Measurements from ENCODE around the gene JAK3. TPM values are rescaled to one million over a fixed set of nuclear protein-coding genes. Genes with fewer than 3 reads are reported as not detected.
"Not testable (repeated sequence)": the region's sequence is repeated elsewhere in the genome, so short reads cannot be mapped to it uniquely, and the experiment has no call there.

The JAK3 gene
- total RNA-seq, 1 experiment from 2014 or later: 4.4 TPM

- TF ChIP-seq FOXK1 (CRISPR knock-in tag; IDR thresholded peaks at IDR 0.05) (no peak), ZSCAN18 (CRISPR knock-in tag; IDR thresholded peaks at IDR 0.05) (no peak), SP1 (CRISPR knock-in tag; conservative IDR thresholded peaks at IDR 0.05) (no peak), GRHL2 (CRISPR knock-in tag; IDR thresholded peaks at IDR 0.05; ENCODE audit: insufficient replicate concordance, severe bottlenecking) (no peak), SMAD3 (CRISPR knock-in tag; IDR thresholded peaks at IDR 0.05; ENCODE audit: borderline replicate concordance) (no peak), CREM (CRISPR knock-in tag; IDR thresholded peaks at IDR 0.05) (no peak), ZMAT4 (CRISPR knock-in tag; IDR thresholded peaks at IDR 0.05) (no peak), RORB (CRISPR knock-in tag; IDR thresholded peaks at IDR 0.05) (no peak), TP53 (CRISPR knock-in tag; IDR thresholded peaks at IDR 0.05) (no peak)
Observed at GRCh38 chr19:17788632-17789031, 59.1 kb downstream of the JAK3 start (continued).

- Mint-ChIP-seq H3K27ac (no peak overlapping the region), H3K4me1 (peaks cover 5% of the 10 kb centered on the region), H3K4me3 (no peak overlapping the region), H3K36me3 (peaks cover 10% of the 10 kb centered on the region), H3K9me3 (no peaks in the 10 kb centered on the region), H3K27me3 (ENCODE audit: low read depth) (no peaks in the 10 kb centered on the region)
- ATAC-seq: no peak
- CTCF ChIA-PET: interaction anchor here (0.6 kb wide), 2 partner anchors 72 to 242 kb away, joined by 4 to 5 read pairs; no protein-coding TSS in a partner anchor
- POLR2A ChIA-PET: no interaction called here
- no peak for TF ChIP-seq ZNF281 (CRISPR knock-in tag; IDR thresholded peaks at IDR 0.05)
- no peak for TF ChIP-seq ZNF425 (CRISPR knock-in tag; conservative IDR thresholded peaks at IDR 0.05)
- TF ChIP-seq ZBTB21 (CRISPR knock-in tag; IDR thresholded peaks at IDR 0.05; ENCODE audit: borderline replicate concordance): no peak
- no peak for TF ChIP-seq MXD4 (CRISPR knock-in tag; IDR thresholded peaks at IDR 0.05; ENCODE audit: borderline replicate concordance)
- TF ChIP-seq CREM (CRISPR knock-in tag; IDR thresholded peaks at IDR 0.05): no peak
- no peak for DNase-seq (ENCODE audit: low spot score)
Observed at GRCh38 chr19:17787274-17787913, 60.4 kb downstream of the JAK3 start.

GRCh38 chr19:17784201-17785008 lies 63.4 kb downstream of the JAK3 start:
- Mint-ChIP-seq H3K36me3 (peaks cover 14% of the 10 kb centered on the region), H3K27ac (peak overlapping the region; percentile 54)

GRCh38 chr19:17783721-17784120 lies 64.1 kb downstream of the JAK3 start:
- H3K27me3 Mint-ChIP-seq (ENCODE audit: low read depth); ATAC-seq; H3K27ac Mint-ChIP-seq; H3K4me3 Mint-ChIP-seq; POLR2A ChIA-PET; DNase-seq (ENCODE audit: low spot score); H3K9me3 Mint-ChIP-seq: not testable (repeated sequence)
- H3K36me3 Mint-ChIP-seq: peaks cover 14% of the 10 kb centered on the region
- peaks cover 14% of the 10 kb centered on the region for H3K4me1 Mint-ChIP-seq
- CTCF ChIA-PET: interaction anchor here (0.7 to 1.9 kb wide), 6 partner anchors 9 to 422 kb away, joined by 3 to 6 read pairs (median 4); no protein-coding TSS in a partner anchor

More at GRCh38 chr19:17784201-17785008, 63.4 kb downstream of the JAK3 start:
- peak; percentile 97 for TF ChIP-seq CTCF (IDR thresholded peaks at IDR 0.05)
- peak; percentile 50; the same call in 1 of the 2 replicates for TF ChIP-seq JUN (CRISPR knock-in tag; IDR thresholded peaks at IDR 0.05)
- TF ChIP-seq MAX (CRISPR knock-in tag; IDR thresholded peaks at IDR 0.05): 0 out of 2 replicates have a peak, but pooled peaks have one; percentile 20
- TF ChIP-seq ZNF317 (CRISPR knock-in tag; IDR thresholded peaks at IDR 0.05; ENCODE audit: borderline replicate concordance, low read depth): no peak
- Mint-ChIP-seq H3K9me3 (no peaks in the 10 kb centered on the region), H3K27me3 (ENCODE audit: low read depth) (no peaks in the 10 kb centered on the region), H3K4me1 (peaks cover 9% of the 10 kb centered on the region), H3K4me3 (no peak overlapping the region)
- DNase-seq (ENCODE audit: low spot score) (peak; percentile 89), ATAC-seq (peak; percentile 49)
- ChIA-PET CTCF (interaction anchor here (0.7 to 1.9 kb wide), 6 partner anchors 10 to 296 kb away, joined by 3 to 6 read pairs (median 4); partner anchors contain the start of gene B3GNT3), POLR2A (no interaction called here)

Data from WTC11 (cell line).